Esophagus (tissue), 2 donors: Measurements from ENCODE around the gene DENND2A. TPM values are rescaled to one million over a fixed set of nuclear protein-coding genes. Genes with fewer than 3 reads are reported as not detected.
A peak's percentile ranks its signal among the peaks of the same experiment; 100 is the strongest.
"Not testable (repeated sequence)": the region's sequence is repeated elsewhere in the genome, so short reads cannot be mapped to it uniquely, and the experiment has no call there.

Experiments
- H3K27ac ChIP-seq, 2 donors: one replicate each; pipeline ENCODE4 v1.5.1; 2013; ENCODE audit warnings: low read depth in 2 of 2, mild to moderate bottlenecking in 2 of 2, inconsistent platforms in 1 of 2, low read length in 1 of 2, moderate library complexity in 1 of 2
- H3K27me3 ChIP-seq, 2 donors: one replicate each; pipeline ENCODE4 v1.6.1; 2013; ENCODE audit warnings: low read length in 2 of 2, control low read depth in 1 of 2, mild to moderate bottlenecking in 1 of 2; ENCODE audit not compliant: insufficient read depth in 2 of 2, control insufficient read depth in 1 of 2
- H3K36me3 ChIP-seq, 2 donors: one replicate each; pipeline ENCODE4 v1.6.1; 2013; ENCODE audit warnings: low read length in 1 of 2; ENCODE audit not compliant: control insufficient read depth in 2 of 2, insufficient read depth in 2 of 2
- H3K4me1 ChIP-seq, 2 donors: one replicate each; pipeline ENCODE4 v1.6.1; 2013; ENCODE audit warnings: low read length in 1 of 2; ENCODE audit not compliant: control insufficient read depth in 2 of 2, insufficient read depth in 2 of 2
- H3K4me3 ChIP-seq, 2 donors: one replicate each; pipeline ENCODE4 v1.5.1; 2013; ENCODE audit warnings: low read length in 2 of 2, mild to moderate bottlenecking in 2 of 2, low read depth in 1 of 2, moderate library complexity in 1 of 2
- H3K9me3 ChIP-seq, 2 donors: one replicate each; pipeline ENCODE4 v1.6.1; 2013; ENCODE audit warnings: mild to moderate bottlenecking in 2 of 2, low read depth in 1 of 2, low read length in 1 of 2, moderate library complexity in 1 of 2; ENCODE audit not compliant: control insufficient read depth in 2 of 2, insufficient read depth in 1 of 2
- WGBS, 2 donors: extraction: QIAGEN DNeasy Blood & Tissue Kit; methylation state at CpG; one replicate each; pipeline ENCODE4 v1.1.7; 2013; 5-methylcytosine and 5-hydroxymethylcytosine counted together
- polyA plus RNA-seq, 2 donors: library from polyadenylated mRNA; stranded (reverse); fragments of 200-250 nt; gene quantifications; one replicate each; pipeline ENCODE4 v1.2.3, GENCODE V29; 2013
- donor health status: healthy with polysubstance abuse.
- donor health status: Bipolar disorder and iron deficiency.

DENND2A gene
- polyA plus RNA-seq, 2 donors = 1.2 to 1.5 TPM

DNA sequence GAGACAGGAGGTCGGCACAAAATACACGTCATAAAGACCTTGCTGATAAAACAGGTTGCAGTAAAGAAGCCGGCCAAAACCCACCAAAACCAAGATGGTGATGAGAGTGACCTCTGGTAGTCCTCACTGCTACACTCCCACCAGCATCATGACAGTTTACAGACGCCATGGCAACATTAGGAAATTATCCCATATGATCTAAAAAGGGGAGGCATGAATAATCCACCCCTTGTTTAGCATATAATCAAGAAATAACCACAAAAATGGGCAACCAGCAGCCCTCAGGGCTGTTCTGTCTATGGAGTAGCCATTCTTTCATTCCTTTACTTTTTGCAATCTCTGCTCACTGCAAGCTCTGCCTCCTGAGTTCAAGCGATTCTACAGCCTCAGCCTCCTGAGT is 74.9 kb downstream of the DENND2A start:
- H3K27me3 ChIP-seq, H3K36me3 ChIP-seq, H3K9me3 ChIP-seq, H3K4me3 ChIP-seq, H3K4me1 ChIP-seq, H3K27ac ChIP-seq: not testable (repeated sequence)
- WGBS, 2 donors = 86 to 90% methylated on average over 5 of the region's 5 CpGs

DNA sequence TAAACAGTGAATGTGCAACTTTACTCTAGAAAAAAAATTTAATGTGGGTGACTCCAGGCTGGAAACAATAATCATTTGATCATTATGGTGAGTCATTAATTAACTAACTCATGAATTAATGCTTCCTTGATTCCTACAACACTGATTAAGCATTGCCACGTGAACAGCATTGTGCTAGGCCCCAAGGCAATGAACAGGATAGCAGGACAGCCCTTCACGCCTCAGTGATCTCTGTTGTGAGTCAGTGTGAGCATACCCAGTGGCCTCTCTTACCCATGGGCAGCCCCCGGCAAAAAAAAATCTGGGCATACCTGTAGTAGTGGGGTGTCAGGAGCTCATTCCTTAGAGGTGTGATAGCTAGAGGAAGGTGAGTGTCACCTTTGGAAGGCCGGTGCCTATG is 76.0 kb downstream of the DENND2A start:
- Histone ChIP-seq H3K27me3 (no peaks in the 10 kb centered on the region), H3K9me3 (no peaks in the 10 kb centered on the region)
- WGBS, 2 donors = 48 to 59% methylated on average over 4 of the region's 4 CpGs

DNA sequence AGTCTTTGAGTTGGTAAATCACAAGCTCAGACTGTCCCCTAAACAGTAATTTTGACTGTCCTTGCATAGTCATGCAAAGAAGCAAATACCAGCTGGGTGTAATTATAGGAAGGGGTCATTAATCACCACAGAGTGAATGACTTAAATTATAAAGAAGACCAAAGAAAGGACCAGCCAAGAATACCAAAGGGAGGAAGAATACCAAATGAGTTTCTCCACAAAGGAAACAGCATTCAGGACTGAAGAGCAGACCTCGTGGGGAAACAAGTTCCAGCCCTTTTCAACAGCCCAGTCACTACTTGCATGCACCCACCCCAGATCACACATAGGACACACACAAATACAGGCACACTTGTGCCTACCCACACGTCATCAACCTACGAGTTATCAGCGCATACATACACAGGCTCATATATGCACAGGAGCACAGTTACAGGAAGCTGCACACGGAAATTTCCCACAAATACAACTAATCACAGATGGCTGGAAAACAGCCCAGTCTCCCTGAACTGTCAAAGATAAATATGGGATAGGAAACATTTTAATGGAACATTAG is 77.6 kb downstream of the DENND2A start:
- WGBS, 2 donors = 61 to 62% methylated on average over 5 of the region's 5 CpGs
- H3K27me3 ChIP-seq = no peaks in the 10 kb centered on the region
- H3K9me3 ChIP-seq = no peaks in the 10 kb centered on the region
- H3K4me1 ChIP-seq = no peaks in the 10 kb centered on the region
- no peak overlapping the region for H3K27ac ChIP-seq
- no peaks in the 10 kb centered on the region for H3K36me3 ChIP-seq
- H3K4me3 ChIP-seq = no peak overlapping the region

More for the DNA sequence above, 76.0 kb downstream of the DENND2A start:
- no peaks in the 10 kb centered on the region for H3K36me3 ChIP-seq
- H3K4me3 ChIP-seq = no peak overlapping the region
- no peaks in the 10 kb centered on the region for H3K4me1 ChIP-seq
- H3K27ac ChIP-seq = no peak overlapping the region

- Histone ChIP-seq H3K9me3 (no peaks in the 10 kb centered on the region), H3K36me3 (no peaks in the 10 kb centered on the region), H3K4me1 (no peaks in the 10 kb centered on the region), H3K27me3 (no peaks in the 10 kb centered on the region), H3K4me3 (no peak overlapping the region), H3K27ac (no peak overlapping the region)
- 76 to 80% methylated on average over 9 of the region's 9 CpGs for WGBS, 2 donors
These were observed 81.2 kb downstream of the DENND2A start for GRCh38 chr7:140559410-140559809.

DNA sequence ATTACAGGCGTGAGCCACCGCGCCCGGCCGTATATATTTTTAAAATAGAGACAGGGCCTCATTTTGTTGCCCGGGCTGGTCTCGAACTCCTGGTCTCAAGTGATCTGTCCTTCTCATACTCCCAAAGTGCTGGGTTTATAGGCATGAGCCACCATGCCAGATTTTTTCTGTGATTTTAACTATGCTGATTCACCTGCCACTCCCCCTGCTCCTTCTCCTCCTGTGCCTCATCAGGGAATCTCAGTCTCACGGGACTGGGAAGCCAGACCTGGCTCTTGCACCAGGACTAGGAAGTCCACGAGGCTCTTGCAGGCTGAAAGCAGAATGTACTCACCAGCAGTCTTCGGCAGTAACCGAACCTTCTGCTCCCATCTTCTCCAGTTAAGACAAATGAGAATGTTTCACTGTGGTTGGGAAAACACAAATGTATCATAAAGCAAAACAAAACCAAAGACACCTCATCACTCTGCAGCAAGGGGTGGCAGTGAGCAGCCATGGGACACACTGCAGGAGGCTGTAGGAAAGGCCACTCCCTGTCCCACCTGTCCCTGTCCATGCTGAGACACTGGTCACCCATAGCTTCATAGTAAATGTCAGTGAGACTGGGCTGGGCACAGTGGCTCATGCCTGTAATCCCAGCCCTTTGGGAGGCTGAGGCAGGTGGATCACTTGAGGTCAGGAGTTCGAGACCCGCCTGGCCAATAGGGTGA is 82.6 kb downstream of the DENND2A start:
- Histone ChIP-seq H3K27me3 (no peaks in the 10 kb centered on the region), H3K36me3 (no peaks in the 10 kb centered on the region), H3K4me1 (no peaks in the 10 kb centered on the region), H3K9me3 (no peaks in the 10 kb centered on the region), H3K27ac (no peak overlapping the region), H3K4me3 (no peak overlapping the region)
- WGBS, 2 donors = 89 to 92% methylated on average over 13 of the region's 13 CpGs

- Histone ChIP-seq H3K27ac (no peak overlapping the region), H3K27me3 (no peaks in the 10 kb centered on the region), H3K36me3 (no peaks in the 10 kb centered on the region), H3K4me1 (no peaks in the 10 kb centered on the region), H3K9me3 (no peaks in the 10 kb centered on the region), H3K4me3 (no peak overlapping the region)
- 93 to 94% methylated on average over 6 of the region's 6 CpGs for WGBS, 2 donors
These were observed 83.5 kb downstream of the DENND2A start for GRCh38 chr7:140557069-140557468.

DNA sequence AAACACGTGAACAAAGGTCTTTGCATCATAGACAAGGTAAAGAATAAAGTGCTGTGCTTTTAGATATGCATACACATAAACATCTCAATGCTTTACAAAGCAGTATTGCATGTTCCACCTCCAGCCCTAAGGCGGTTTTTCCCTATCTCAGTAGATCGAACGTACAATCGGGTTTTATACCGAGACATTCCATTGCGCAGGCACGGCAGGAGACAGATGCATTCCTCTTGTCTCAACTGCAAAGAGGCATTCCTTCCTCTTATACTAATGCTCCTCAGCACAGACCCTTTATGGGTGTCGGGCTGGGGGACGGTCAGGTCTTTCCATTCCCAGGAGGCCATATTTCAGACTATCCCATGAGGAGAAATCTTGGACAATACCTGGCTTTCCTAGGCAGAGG is 87.4 kb downstream of the DENND2A start:
- H3K9me3 ChIP-seq, H3K27ac ChIP-seq, H3K4me1 ChIP-seq, H3K36me3 ChIP-seq, H3K27me3 ChIP-seq, H3K4me3 ChIP-seq: not testable (repeated sequence)
- WGBS, 2 donors = 82 to 89% methylated on average over 10 of the region's 10 CpGs

- WGBS, 2 donors = 92 to 94% methylated on average over 4 of the region's 4 CpGs
- Histone ChIP-seq H3K36me3 (no peaks in the 10 kb centered on the region), H3K27ac (no peak overlapping the region), H3K4me1 (no peaks in the 10 kb centered on the region), H3K27me3 (no peaks in the 10 kb centered on the region), H3K4me3 (no peak overlapping the region), H3K9me3 (no peaks in the 10 kb centered on the region)
These were observed 88.4 kb downstream of the DENND2A start for GRCh38 chr7:140552240-140552679.

DNA sequence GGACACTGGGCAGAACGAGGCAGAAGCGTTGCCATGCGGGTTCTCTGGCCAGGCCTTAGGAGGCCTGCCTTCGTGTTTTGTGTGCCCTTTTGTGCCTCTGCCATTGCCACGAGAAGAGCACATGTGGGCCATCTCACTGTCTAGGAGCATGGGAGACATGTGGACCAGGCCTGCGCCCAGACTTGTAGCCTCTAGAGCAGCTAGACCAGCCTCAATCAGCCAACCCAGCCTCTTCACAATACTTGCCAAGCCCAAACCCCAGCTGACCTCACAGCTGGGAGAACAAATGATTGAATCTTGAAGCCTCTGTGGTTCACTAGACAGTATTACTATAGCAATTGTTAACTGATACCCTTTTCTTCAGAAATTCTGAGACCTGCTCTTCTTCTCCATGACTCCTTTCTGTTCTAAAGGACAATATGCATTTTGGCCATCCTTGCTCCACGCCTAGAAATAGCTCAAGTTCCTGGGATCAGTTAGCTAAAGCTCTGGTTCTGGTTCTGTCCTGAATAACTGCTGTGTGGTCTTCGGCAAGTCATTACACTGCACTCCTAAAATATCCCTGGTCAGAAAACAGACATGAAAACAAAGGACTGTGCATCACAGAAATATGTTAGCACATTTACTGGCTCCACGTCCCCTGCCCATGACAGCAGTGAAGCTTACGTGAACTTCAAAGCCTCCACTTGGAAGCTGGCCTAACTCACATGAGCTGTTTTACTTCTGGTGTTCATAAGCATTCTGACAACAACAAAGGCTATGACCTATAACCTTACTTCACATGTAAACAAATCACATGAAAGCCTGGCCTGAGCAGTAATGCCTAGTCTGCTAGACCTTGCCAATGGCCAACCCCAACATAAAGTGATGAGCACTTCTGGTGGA is 89.0 kb downstream of the DENND2A start:
- peak overlapping the region in 1 of 2 donors; percentile 33 for H3K27ac ChIP-seq
- H3K36me3 ChIP-seq = no peaks in the 10 kb centered on the region

More for the DNA sequence above, 89.0 kb downstream of the DENND2A start:
- no peaks in the 10 kb centered on the region for H3K27me3 ChIP-seq
- H3K9me3 ChIP-seq = no peaks in the 10 kb centered on the region
- H3K4me3 ChIP-seq = no peak overlapping the region
- no peaks in the 10 kb centered on the region for H3K4me1 ChIP-seq
- WGBS, 2 donors = 74 to 82% methylated on average over 10 of the region's 10 CpGs
